SK-N-MC (cell line): ENCODE measurements around the gene PLXNC1.

Experiments
- EZH2 ChIP-seq: fragments of 200-600 bp; sonication (generic); IDR thresholded peaks from one replicate; pipeline ENCODE4 v1.6.1; 2017; ENCODE audit warnings: antibody characterized with exemption
- FOXP2 ChIP-seq: optimal IDR thresholded peaks from 2 replicates; pipeline ENCODE3; 2011; ENCODE audit warnings: mild to moderate bottlenecking, moderate library complexity; ENCODE audit not compliant: insufficient read depth; ENCODE audit errors: extremely low read length, control extremely low read depth
- POLR2AphosphoS5 ChIP-seq: IDR thresholded peaks from 2 replicates; pipeline ENCODE4 v1.6.1; 2012; ENCODE audit warnings: mild to moderate bottlenecking, low read depth, low read length, borderline replicate concordance

DNA sequence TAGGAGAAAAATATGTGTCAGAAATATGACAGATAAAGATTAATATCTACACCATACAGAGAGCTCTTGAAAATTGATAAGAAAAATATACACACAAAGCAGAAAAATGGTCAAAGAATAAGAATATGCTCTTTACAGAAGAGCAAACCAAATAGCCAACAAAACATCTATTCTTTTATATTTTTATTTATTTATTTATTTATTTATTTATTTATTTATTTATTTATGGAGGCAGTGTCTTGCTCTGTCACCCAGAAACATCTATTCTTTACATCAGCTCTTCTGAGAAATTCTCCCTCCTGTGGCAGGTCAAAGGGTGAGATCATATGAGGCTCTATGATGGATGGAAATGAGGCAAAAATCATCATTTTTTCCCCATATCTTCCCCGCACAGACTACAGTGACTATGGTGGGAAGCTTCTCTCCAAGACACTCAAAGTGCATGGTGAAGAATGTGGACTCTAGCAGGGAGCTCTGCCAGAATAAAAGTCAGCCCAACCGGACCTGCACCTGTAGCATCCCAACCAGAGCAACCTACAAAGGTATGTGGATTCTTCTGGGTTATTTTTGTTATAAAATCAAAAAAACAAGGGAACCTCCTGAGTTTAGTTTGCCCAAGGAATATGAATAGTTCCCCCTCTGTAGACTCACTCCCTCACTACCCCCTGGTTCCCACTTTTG, 71.4 kb downstream of the PLXNC1 start:
- TF ChIP-seq POLR2AphosphoS5 (no peak), EZH2 (no peak), FOXP2 (no peak)
